HEK293 (cell line): ENCODE measurements around the gene MFSD11.

Experiments
- CTCF ChIA-PET: fragments of 350-600 bp; formaldehyde crosslinking; extraction: SDS; loops from one replicate; lab custom pipeline; 2021; ENCODE audit warnings: antibody characterized with exemption; lab: Yijun Ruan, JAX
- POLR2A ChIA-PET: fragments of 300-600 bp; formaldehyde crosslinking; extraction: SDS; loops from one replicate; lab custom pipeline; 2020; ENCODE audit warnings: antibody characterized with exemption, inconsistent platforms; lab: Yijun Ruan, JAX
- H3K27ac ChIP-seq: fragments of 200-500 bp; sonication (Bioruptor generic); 2 replicates; pipeline ENCODE4 v1.5.1; 2014; ENCODE audit warnings: low read depth, low read length, control low read depth, inconsistent platforms; ENCODE audit errors: extremely low read depth
- H3K36me3 ChIP-seq, 2 experiments: fragments of 200-500 bp in 1 of 2; sonication (Bioruptor generic) in 1 of 2; 1 replicate in 1 of 2; 2 replicates in 1 of 2; pipeline ENCODE4 v1.5.1; 2014 to 2017; ENCODE audit warnings: inconsistent platforms in 2 of 2, low read length in 2 of 2; ENCODE audit not compliant: control insufficient read depth in 2 of 2, insufficient read depth in 1 of 2
- H3K4me1 ChIP-seq: fragments of 200-500 bp; sonication (Bioruptor generic); 2 replicates; pipeline ENCODE4 v1.5.1; 2014; ENCODE audit warnings: mild to moderate bottlenecking, low read length, inconsistent platforms; ENCODE audit not compliant: control insufficient read depth, insufficient read depth
- H3K4me3 ChIP-seq: 2 replicates; pipeline ENCODE4 v1.5.1; 2011; ENCODE audit warnings: low read depth, mild to moderate bottlenecking, control low read depth, low read length, moderate library complexity
- H3K9me3 ChIP-seq: fragments of 200-500 bp; sonication (Bioruptor generic); 2 replicates; pipeline ENCODE4 v1.5.1; 2014; ENCODE audit warnings: low read depth, low read length, inconsistent platforms; ENCODE audit not compliant: control insufficient read depth, insufficient read depth
- EGR2 ChIP-seq: fragments of 450-650 bp; formaldehyde crosslinking; IDR thresholded peaks from 2 replicates; pipeline ENCODE4 v1.5.1; 2016; ENCODE audit warnings: low read depth, missing biosample characterization, missing genetic modification characterization
- HIC1 ChIP-seq: fragments of 450-650 bp; formaldehyde crosslinking; IDR thresholded peaks from 2 replicates; pipeline ENCODE4 v1.5.1; 2016; ENCODE audit warnings: missing biosample characterization, missing genetic modification characterization
- SALL2 ChIP-seq: fragments of 450-650 bp; formaldehyde crosslinking; IDR thresholded peaks from 2 replicates; pipeline ENCODE4 v1.5.0; 2017; ENCODE audit warnings: missing biosample characterization, mild to moderate bottlenecking, missing genetic modification characterization, borderline replicate concordance
- TRIM28 ChIP-seq: IDR thresholded peaks from 2 replicates; pipeline ENCODE4 v1.6.1; 2011; ENCODE audit warnings: low read length, control low read depth, borderline replicate concordance
- WT1 ChIP-seq: fragments of 450-650 bp; formaldehyde crosslinking; IDR thresholded peaks from 2 replicates; pipeline ENCODE4 v1.5.1; 2016; ENCODE audit warnings: missing biosample characterization, missing genetic modification characterization
- YY2 ChIP-seq: fragments of 450-650 bp; formaldehyde crosslinking; IDR thresholded peaks from 2 replicates; pipeline ENCODE4 v1.5.1; 2016; ENCODE audit warnings: missing biosample characterization, missing genetic modification characterization
- ZBTB7A ChIP-seq: fragments of 450-650 bp; formaldehyde crosslinking; IDR thresholded peaks from 2 replicates; pipeline ENCODE4 v1.5.1; 2016; ENCODE audit warnings: low read depth, missing biosample characterization, missing genetic modification characterization
- ZBTB8A ChIP-seq: fragments of 450-650 bp; formaldehyde crosslinking; IDR thresholded peaks from 2 replicates; pipeline ENCODE4 v1.5.1; 2016; ENCODE audit warnings: missing biosample characterization, missing genetic modification characterization
- ZFP41 ChIP-seq: fragments of 450-650 bp; formaldehyde crosslinking; IDR thresholded peaks from 2 replicates; pipeline ENCODE4 v1.5.1; 2016; ENCODE audit warnings: missing biosample characterization, missing genetic modification characterization, borderline replicate concordance
- ZNF10 ChIP-seq: fragments of 450-650 bp; formaldehyde crosslinking; IDR thresholded peaks from 2 replicates; pipeline ENCODE4 v1.5.1; 2017; ENCODE audit warnings: missing biosample characterization, missing genetic modification characterization
- ZNF133 ChIP-seq: fragments of 450-650 bp; formaldehyde crosslinking; IDR thresholded peaks from 2 replicates; pipeline ENCODE4 v1.5.1; 2016; ENCODE audit warnings: missing biosample characterization, missing genetic modification characterization
- ZNF157 ChIP-seq: fragments of 450-650 bp; formaldehyde crosslinking; IDR thresholded peaks from 2 replicates; pipeline ENCODE4 v1.5.1; 2016; ENCODE audit warnings: missing biosample characterization, missing genetic modification characterization
- ZNF248 ChIP-seq: fragments of 450-650 bp; formaldehyde crosslinking; IDR thresholded peaks from 2 replicates; pipeline ENCODE4 v1.5.1; 2017; ENCODE audit warnings: missing biosample characterization, missing genetic modification characterization
- ZNF354C ChIP-seq: fragments of 450-650 bp; formaldehyde crosslinking; IDR thresholded peaks from 2 replicates; pipeline ENCODE4 v1.5.1; 2016; ENCODE audit warnings: missing biosample characterization, missing genetic modification characterization, low read depth, borderline replicate concordance
- ZNF501 ChIP-seq: fragments of 450-650 bp; formaldehyde crosslinking; IDR thresholded peaks from 2 replicates; pipeline ENCODE4 v1.5.1; 2016; ENCODE audit warnings: missing biosample characterization, missing genetic modification characterization
- ZNF530 ChIP-seq: fragments of 450-650 bp; formaldehyde crosslinking; IDR thresholded peaks from 2 replicates; pipeline ENCODE4 v1.5.1; 2016; ENCODE audit warnings: low read depth, missing biosample characterization, missing genetic modification characterization
- ZNF600 ChIP-seq: fragments of 450-650 bp; formaldehyde crosslinking; IDR thresholded peaks from 2 replicates; pipeline ENCODE4 v1.5.1; 2016; ENCODE audit warnings: missing biosample characterization, missing genetic modification characterization
- ZNF677 ChIP-seq: fragments of 450-650 bp; IDR thresholded peaks from 2 replicates; pipeline ENCODE4 v1.5.0; 2018; ENCODE audit warnings: missing biosample characterization, mild to moderate bottlenecking, missing genetic modification characterization, moderate library complexity
- ZSCAN16 ChIP-seq: fragments of 450-650 bp; formaldehyde crosslinking; IDR thresholded peaks from 2 replicates; pipeline ENCODE4 v1.5.1; 2016; ENCODE audit warnings: missing biosample characterization, missing genetic modification characterization
- ZXDB ChIP-seq: fragments of 450-650 bp; formaldehyde crosslinking; IDR thresholded peaks from 2 replicates; pipeline ENCODE4 v1.5.1; 2016; ENCODE audit warnings: missing biosample characterization, missing genetic modification characterization
- TF ChIP-seq, protein P1 (sequence below): fragments of 450-650 bp; IDR thresholded peaks from 2 replicates; pipeline ENCODE4 v1.5.1; 2018; ENCODE audit warnings: missing biosample characterization, missing genetic modification characterization
- TF ChIP-seq, protein P2 (sequence below): fragments of 450-650 bp; formaldehyde crosslinking; IDR thresholded peaks from 2 replicates; pipeline ENCODE4 v1.5.1; 2016; ENCODE audit warnings: missing biosample characterization, missing genetic modification characterization

MFSD11 gene

DNA sequence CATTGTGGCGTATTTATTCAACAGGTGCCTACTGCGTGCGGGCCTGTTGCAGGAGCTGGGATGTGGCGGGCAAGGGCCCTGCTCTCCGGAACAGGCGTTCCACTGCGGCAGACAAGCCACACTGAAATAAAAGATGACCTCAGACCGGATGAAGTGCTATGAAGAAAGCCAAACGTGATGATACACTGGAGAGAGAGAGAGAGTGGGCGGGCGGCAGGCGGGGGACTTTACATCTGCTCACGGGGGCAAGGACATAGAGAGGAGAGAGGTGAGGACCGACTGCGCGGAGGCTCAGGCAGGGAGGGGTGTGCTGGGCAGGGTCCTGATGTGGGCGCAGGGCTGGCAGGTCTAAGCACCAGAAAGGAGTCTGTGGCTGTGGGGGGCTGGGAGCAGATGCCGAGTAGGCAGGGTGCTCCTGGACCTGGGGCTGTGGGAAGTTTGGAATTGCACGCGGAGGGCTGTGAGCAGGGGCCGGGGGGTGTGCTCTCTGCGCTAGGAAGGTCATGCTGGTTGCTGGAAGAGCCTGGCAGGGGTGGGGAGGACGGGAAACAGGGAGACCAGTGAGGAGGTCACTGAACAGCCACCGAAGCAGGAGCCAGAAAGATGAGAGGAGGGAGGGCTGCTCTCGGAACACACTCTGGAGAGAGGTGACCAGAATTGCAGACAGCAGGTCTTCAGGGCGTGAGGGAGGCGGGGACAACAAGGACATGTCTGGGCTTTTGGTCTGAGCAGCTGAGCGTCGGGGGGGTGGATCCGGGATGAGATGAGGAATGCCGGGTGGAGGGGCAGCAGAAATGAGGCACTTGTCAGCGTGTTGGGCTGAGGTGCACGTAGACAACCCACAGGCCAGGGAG lies 37.1 kb upstream of the MFSD11 start (continued):
- no peak for TF ChIP-seq ZNF677 (tag by site-specific recombination)
- no peak for TF ChIP-seq SALL2 (tag by site-specific recombination)
- TF ChIP-seq ZNF530 (tag by site-specific recombination), result no peak
- TF ChIP-seq ZXDB (tag by site-specific recombination), result peak; percentile 54; the same call in 1 of the 2 replicates
- TF ChIP-seq ZNF501 (tag by site-specific recombination), result no peak
- TF ChIP-seq ZNF248 (tag by site-specific recombination), result no peak
- TF ChIP-seq ZNF354C (tag by site-specific recombination), result no peak
- TF ChIP-seq TRIM28, result no peak; the same call in 1 of the 2 replicates
- TF ChIP-seq ZBTB7A, result no peak
- TF ChIP-seq ZNF157 (tag by site-specific recombination), result no peak
- no peak for TF ChIP-seq YY2 (tag by site-specific recombination)
- TF ChIP-seq EGR2 (tag by site-specific recombination), result peak; percentile 97
- TF ChIP-seq, protein P1, sequence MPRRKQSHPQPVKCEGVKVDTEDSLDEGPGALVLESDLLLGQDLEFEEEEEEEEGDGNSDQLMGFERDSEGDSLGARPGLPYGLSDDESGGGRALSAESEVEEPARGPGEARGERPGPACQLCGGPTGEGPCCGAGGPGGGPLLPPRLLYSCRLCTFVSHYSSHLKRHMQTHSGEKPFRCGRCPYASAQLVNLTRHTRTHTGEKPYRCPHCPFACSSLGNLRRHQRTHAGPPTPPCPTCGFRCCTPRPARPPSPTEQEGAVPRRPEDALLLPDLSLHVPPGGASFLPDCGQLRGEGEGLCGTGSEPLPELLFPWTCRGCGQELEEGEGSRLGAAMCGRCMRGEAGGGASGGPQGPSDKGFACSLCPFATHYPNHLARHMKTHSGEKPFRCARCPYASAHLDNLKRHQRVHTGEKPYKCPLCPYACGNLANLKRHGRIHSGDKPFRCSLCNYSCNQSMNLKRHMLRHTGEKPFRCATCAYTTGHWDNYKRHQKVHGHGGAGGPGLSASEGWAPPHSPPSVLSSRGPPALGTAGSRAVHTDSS (tag by site-specific recombination), result no peak
- TF ChIP-seq ZSCAN16 (tag by site-specific recombination), result no peak
- no peak for TF ChIP-seq ZBTB8A (tag by site-specific recombination)
- TF ChIP-seq, protein P2, sequence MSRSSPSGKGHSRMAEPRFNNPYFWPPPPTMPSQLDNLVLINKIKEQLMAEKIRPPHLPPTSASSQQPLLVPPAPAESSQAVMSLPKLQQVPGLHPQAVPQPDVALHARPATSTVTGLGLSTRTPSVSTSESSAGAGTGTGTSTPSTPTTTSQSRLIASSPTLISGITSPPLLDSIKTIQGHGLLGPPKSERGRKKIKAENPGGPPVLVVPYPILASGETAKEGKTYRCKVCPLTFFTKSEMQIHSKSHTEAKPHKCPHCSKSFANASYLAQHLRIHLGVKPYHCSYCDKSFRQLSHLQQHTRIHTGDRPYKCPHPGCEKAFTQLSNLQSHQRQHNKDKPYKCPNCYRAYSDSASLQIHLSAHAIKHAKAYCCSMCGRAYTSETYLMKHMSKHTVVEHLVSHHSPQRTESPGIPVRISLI (tag by site-specific recombination), result no peak
- no peak for TF ChIP-seq ZFP41 (tag by site-specific recombination)

GRCh38 chr17:76701471-76701967 lies 36.4 kb upstream of the MFSD11 start:
- CTCF ChIA-PET, result interaction anchor here (0.6 to 5.1 kb wide), 8 partner anchors 10 to 281 kb away, joined by 3 to 38 read pairs (median 4); no protein-coding TSS in a partner anchor
- TF ChIP-seq WT1 (tag by site-specific recombination) (0 out of 2 replicates have a peak, but pooled peaks have one; percentile 13), ZNF133 (tag by site-specific recombination) (peak; percentile 1; the same call in 1 of the 2 replicates), EGR2 (tag by site-specific recombination) (peak; percentile 8; the same call in 1 of the 2 replicates), HIC1 (tag by site-specific recombination) (no peak), ZNF600 (peak; percentile 74; the same call in 1 of the 2 replicates), ZNF10 (no peak)
- TF ChIP-seq, all 188 proteins: peak for 4
- POLR2A ChIA-PET, result interaction anchor here (0.8 to 1.8 kb wide), 9 partner anchors 8 to 37 kb away, joined by 3 to 9 read pairs (median 4); partner anchors contain the start of genes JMJD6, METTL23 and MFSD11
- peak overlapping the region; percentile 25; the same call in 1 of the 2 replicates for H3K4me3 ChIP-seq
- H3K36me3 ChIP-seq, result peaks cover under 1 to 8% of the 10 kb centered on the region in 2 experiments; a peak in 2 of 3 replicates
- peaks cover 40% of the 10 kb centered on the region for H3K4me1 ChIP-seq
- peak overlapping the region; percentile 56 for H3K27ac ChIP-seq
- H3K9me3 ChIP-seq, result no peaks in the 10 kb centered on the region
